Measurements from ENCODE around the gene TWIST1.

- TF ChIP-seq, protein P1, sequence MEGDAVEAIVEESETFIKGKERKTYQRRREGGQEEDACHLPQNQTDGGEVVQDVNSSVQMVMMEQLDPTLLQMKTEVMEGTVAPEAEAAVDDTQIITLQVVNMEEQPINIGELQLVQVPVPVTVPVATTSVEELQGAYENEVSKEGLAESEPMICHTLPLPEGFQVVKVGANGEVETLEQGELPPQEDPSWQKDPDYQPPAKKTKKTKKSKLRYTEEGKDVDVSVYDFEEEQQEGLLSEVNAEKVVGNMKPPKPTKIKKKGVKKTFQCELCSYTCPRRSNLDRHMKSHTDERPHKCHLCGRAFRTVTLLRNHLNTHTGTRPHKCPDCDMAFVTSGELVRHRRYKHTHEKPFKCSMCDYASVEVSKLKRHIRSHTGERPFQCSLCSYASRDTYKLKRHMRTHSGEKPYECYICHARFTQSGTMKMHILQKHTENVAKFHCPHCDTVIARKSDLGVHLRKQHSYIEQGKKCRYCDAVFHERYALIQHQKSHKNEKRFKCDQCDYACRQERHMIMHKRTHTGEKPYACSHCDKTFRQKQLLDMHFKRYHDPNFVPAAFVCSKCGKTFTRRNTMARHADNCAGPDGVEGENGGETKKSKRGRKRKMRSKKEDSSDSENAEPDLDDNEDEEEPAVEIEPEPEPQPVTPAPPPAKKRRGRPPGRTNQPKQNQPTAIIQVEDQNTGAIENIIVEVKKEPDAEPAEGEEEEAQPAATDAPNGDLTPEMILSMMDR (IDR thresholded peaks at IDR 0.05 in 4 of 5, conservative IDR thresholded peaks at IDR 0.05 in 1 of 5): no peak
- no peak for TF ChIP-seq POLR2A (IDR thresholded peaks at IDR 0.05)
Measured at GRCh38 chr7:19098510-19098909, 18.9 kb downstream of the TWIST1 start.
